ENCODE measurements around the gene CYSLTR2. TPM values are rescaled to one million over a fixed set of nuclear protein-coding genes. Genes with fewer than 3 reads are reported as not detected.

Gene CYSLTR2
- polyA plus RNA-seq, 1 donor (not counting 4 experiments of a cell fraction or from before 2014, with no cell fraction given): not detected

GRCh38 chr13:48626726-48627451 lies 26.8 kb upstream of the CYSLTR2 start:
- no peaks in the 10 kb centered on the region for H3K4me1 ChIP-seq (ENCODE audit: control insufficient read depth, extremely low read depth, insufficient read depth, low read length)

GRCh38 chr13:48629277-48629676 lies 24.5 kb upstream of the CYSLTR2 start:
- FAIRE-seq: no peak
- H3K36me3 ChIP-seq (ENCODE audit: control insufficient read depth in 2 of 2, extremely low read depth in 1 of 2, insufficient read depth in 2 of 2, low read length in 2 of 2): no peaks in the 10 kb centered on the region

More at GRCh38 chr13:48626726-48627451, 26.8 kb upstream of the CYSLTR2 start:
- FAIRE-seq (no peak), DNase-seq (ENCODE audit: low read depth, low spot score) (no peak)
- Histone ChIP-seq H3K4me2 (ENCODE audit: control insufficient read depth, extremely low read depth, insufficient read depth, low read depth, low read length) (no peak overlapping the region), H3K79me2 (ENCODE audit: control insufficient read depth, insufficient read depth, low read length) (no peaks in the 10 kb centered on the region), H4K20me1 (ENCODE audit: control insufficient read depth, extremely low read depth, insufficient read depth, low read length) (no peaks in the 10 kb centered on the region), H3K36me3 (ENCODE audit: control insufficient read depth in 2 of 2, extremely low read depth in 1 of 2, insufficient read depth in 2 of 2, low read length in 2 of 2) (no peaks in the 10 kb centered on the region), H3K4me3 (ENCODE audit: control insufficient read depth in 2 of 3, extremely low read depth in 1 of 3, insufficient read depth in 2 of 3, low read depth in 1 of 3, low read length in 3 of 3) (no peak overlapping the region), H3K27ac (ENCODE audit: control insufficient read depth, insufficient read depth, low read length) (no peak overlapping the region), H3K27me3 (ENCODE audit: control insufficient read depth, extremely low read depth, insufficient read depth, low read length) (no peaks in the 10 kb centered on the region), H3K9ac (ENCODE audit: control insufficient read depth, extremely low read depth, insufficient read depth, low read length) (no peak overlapping the region), H2AFZ (ENCODE audit: control insufficient read depth, low read length) (no peak overlapping the region), H3K9me1 (ENCODE audit: control insufficient read depth, extremely low read depth, insufficient read depth, low read length) (no peaks in the 10 kb centered on the region), H3K9me3 (ENCODE audit: control insufficient read depth, low read depth, low read length) (no peaks in the 10 kb centered on the region)
- dilution Hi-C loops (cut with MboI; ENCODE audit: extremely low pct_ligation_motif_present, low sequenced_read_pairs): no loop called here
- TF ChIP-seq EZH2 (IDR thresholded peaks at IDR 0.05; ENCODE audit: low read length): no peak
- TF ChIP-seq, protein P1, sequence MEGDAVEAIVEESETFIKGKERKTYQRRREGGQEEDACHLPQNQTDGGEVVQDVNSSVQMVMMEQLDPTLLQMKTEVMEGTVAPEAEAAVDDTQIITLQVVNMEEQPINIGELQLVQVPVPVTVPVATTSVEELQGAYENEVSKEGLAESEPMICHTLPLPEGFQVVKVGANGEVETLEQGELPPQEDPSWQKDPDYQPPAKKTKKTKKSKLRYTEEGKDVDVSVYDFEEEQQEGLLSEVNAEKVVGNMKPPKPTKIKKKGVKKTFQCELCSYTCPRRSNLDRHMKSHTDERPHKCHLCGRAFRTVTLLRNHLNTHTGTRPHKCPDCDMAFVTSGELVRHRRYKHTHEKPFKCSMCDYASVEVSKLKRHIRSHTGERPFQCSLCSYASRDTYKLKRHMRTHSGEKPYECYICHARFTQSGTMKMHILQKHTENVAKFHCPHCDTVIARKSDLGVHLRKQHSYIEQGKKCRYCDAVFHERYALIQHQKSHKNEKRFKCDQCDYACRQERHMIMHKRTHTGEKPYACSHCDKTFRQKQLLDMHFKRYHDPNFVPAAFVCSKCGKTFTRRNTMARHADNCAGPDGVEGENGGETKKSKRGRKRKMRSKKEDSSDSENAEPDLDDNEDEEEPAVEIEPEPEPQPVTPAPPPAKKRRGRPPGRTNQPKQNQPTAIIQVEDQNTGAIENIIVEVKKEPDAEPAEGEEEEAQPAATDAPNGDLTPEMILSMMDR (optimal IDR thresholded peaks at IDR 0.05 in 1 of 3, IDR thresholded peaks at IDR 0.05 in 1 of 3, conservative IDR thresholded peaks at IDR 0.05 in 1 of 3; ENCODE audit: extremely low read depth in 1 of 3, insufficient read depth in 2 of 3, low read length in 3 of 3): no peak

More at GRCh38 chr13:48629277-48629676, 24.5 kb upstream of the CYSLTR2 start:
- H3K4me3 ChIP-seq (ENCODE audit: control insufficient read depth in 2 of 3, extremely low read depth in 1 of 3, insufficient read depth in 2 of 3, low read depth in 1 of 3, low read length in 3 of 3): no peak overlapping the region
- no peak overlapping the region for H2AFZ ChIP-seq (ENCODE audit: control insufficient read depth, low read length)
- no peaks in the 10 kb centered on the region for H3K79me2 ChIP-seq (ENCODE audit: control insufficient read depth, insufficient read depth, low read length)
- dilution Hi-C loops (cut with MboI; ENCODE audit: extremely low pct_ligation_motif_present, low sequenced_read_pairs): no loop called here
- no peak overlapping the region for H3K4me2 ChIP-seq (ENCODE audit: control insufficient read depth, extremely low read depth, insufficient read depth, low read depth, low read length)
- no peak overlapping the region for H3K9ac ChIP-seq (ENCODE audit: control insufficient read depth, extremely low read depth, insufficient read depth, low read length)
- no peaks in the 10 kb centered on the region for H4K20me1 ChIP-seq (ENCODE audit: control insufficient read depth, extremely low read depth, insufficient read depth, low read length)
- no peaks in the 10 kb centered on the region for H3K4me1 ChIP-seq (ENCODE audit: control insufficient read depth, extremely low read depth, insufficient read depth, low read length)
- H3K9me3 ChIP-seq (ENCODE audit: control insufficient read depth, low read depth, low read length): no peaks in the 10 kb centered on the region
- TF ChIP-seq, protein P1 (optimal IDR thresholded peaks at IDR 0.05 in 1 of 3, IDR thresholded peaks at IDR 0.05 in 1 of 3, conservative IDR thresholded peaks at IDR 0.05 in 1 of 3; ENCODE audit: extremely low read depth in 1 of 3, insufficient read depth in 2 of 3, low read length in 3 of 3): no peak
- no peak for TF ChIP-seq EZH2 (IDR thresholded peaks at IDR 0.05; ENCODE audit: low read length)
- DNase-seq (ENCODE audit: low read depth, low spot score): no peak
- no peak overlapping the region for H3K27ac ChIP-seq (ENCODE audit: control insufficient read depth, insufficient read depth, low read length)
- H3K9me1 ChIP-seq (ENCODE audit: control insufficient read depth, extremely low read depth, insufficient read depth, low read length): no peaks in the 10 kb centered on the region
- H3K27me3 ChIP-seq (ENCODE audit: control insufficient read depth, extremely low read depth, insufficient read depth, low read length): no peaks in the 10 kb centered on the region
